NCI-H1417 treated with DMSO at 0.1 percent for 48 hours (cell line): ENCODE data around the gene TNFRSF12A.
A peak's percentile ranks its signal among the peaks of the same experiment; 100 is the strongest.

Experiments used
- DNase-seq: peaks from one replicate; lab custom pipeline; 2025; lab: John Stamatoyannopoulos, UW

TNFRSF12A gene

GRCh38 chr16:3020247-3020603 lies at the start of gene TNFRSF12A:
TNFRSF12A (plus strand) TSS chr16:3020368; CDS start chr16:3020398, 30 bp downstream.
- DNase-seq = no peak

DNA sequence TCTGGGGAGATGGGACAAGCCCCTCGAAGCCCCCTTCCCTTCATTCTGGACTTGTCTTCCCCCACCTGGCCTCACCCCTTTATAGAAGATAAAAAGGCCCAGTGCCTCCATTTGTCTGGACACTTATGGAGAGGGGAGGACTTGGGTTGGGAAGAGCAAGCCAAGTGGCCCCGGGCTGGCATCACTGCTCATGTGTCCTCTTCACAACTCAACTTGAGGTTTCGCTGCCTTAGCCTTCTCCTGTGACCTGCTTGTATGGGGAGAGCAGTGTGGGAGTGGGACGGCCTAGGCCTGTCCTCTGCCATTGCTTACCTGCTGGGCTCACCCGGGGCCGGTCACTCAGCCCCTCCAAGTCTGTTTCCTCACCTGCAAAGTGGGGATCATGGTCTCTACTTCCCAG lies 49.6 kb upstream of the TNFRSF12A start:
- DNase-seq = no peak

GRCh38 chr16:2971134-2971984 lies 48.8 kb upstream of the TNFRSF12A start:
- DNase-seq = no peak

DNA sequence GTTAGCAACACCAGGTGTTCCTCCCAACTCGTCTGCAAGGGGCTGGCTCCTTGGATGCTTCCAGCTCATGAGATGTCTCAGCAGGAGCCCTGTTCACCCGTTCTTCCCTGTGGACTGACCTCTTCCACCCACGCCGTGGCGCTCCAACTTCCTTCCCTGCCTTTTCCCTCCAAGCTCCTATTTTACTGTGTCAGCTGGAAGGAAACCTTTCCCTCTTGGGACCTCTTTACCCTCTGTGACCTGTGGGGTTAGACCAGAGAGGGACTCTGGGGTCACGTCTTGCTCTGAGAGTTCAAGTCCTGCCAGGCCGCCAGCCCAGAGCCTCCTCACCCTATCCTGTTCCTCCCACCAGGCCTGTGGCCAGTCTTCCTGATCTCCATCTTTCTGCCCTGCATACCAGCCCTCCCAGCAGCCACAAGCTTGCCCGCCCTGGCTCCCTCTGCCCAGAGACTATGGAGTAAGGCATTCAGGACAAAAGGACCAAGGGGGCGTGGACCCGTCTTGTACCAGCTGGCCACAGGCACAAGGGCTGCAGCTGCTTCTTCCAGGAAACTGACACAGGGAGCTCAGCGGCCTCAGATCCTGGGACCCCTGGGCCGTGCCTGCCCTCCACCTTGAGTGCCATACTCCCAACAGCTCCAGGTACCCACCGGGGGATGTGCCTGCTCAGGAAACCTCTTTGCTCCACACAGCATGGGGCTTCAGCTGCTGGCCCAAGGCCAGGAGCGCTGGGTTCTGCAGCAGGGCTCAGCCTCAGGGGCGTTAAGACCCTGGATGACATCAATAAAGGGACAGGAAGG lies 48.0 kb upstream of the TNFRSF12A start:
- no peak for DNase-seq

DNA sequence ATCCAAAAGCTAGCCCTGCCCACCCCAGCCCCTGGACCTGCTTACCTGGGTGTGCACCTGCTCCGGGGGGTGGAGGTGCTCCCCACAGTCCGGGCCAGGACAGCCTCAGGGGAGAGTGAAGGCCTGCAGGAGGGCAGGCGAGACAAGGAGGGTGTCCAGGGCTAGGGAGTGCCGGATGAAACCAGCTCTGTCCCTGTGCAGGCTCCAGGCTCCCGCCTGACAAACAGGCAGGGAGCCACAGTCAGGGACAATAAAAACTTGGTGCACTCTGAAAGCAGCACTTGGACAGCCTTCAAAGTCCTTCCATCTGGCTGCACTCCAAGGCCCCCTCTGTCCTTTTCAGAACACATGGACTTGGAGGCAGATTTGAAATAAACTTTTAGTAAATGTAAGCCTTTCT lies 47.1 kb upstream of the TNFRSF12A start:
- DNase-seq = no peak

- DNase-seq = no peak
Observed at GRCh38 chr16:2973605-2974318, 46.4 kb upstream of the TNFRSF12A start.

GRCh38 chr16:2974319-2975056 lies 45.7 kb upstream of the TNFRSF12A start:
- no peak for DNase-seq

- no peak for DNase-seq
Observed at GRCh38 chr16:2975161-2975795, 44.9 kb upstream of the TNFRSF12A start.

- no peak for DNase-seq
Observed at GRCh38 chr16:2976201-2976600, 44.0 kb upstream of the TNFRSF12A start.

DNA sequence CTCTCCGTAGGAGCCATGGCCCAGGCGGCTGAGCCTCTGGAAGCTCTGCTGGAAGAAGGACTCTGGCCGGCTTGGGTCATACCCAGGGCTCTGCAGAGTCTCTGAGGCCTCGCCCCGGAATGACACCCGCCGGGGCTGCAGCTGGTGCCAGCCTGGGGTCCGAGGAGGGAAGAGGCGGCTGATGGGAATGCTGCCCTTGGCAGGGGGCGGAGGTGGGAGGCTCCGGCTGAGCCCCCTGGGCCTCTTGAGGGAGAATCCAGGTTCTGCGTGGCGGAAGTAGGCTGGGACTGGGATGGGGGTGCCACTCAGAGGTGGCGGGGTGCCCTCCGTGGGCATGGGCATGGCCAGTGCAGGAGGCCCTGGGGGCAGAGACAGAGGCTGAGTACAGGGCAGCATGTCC lies 43.5 kb upstream of the TNFRSF12A start:
- no peak for DNase-seq

DNA sequence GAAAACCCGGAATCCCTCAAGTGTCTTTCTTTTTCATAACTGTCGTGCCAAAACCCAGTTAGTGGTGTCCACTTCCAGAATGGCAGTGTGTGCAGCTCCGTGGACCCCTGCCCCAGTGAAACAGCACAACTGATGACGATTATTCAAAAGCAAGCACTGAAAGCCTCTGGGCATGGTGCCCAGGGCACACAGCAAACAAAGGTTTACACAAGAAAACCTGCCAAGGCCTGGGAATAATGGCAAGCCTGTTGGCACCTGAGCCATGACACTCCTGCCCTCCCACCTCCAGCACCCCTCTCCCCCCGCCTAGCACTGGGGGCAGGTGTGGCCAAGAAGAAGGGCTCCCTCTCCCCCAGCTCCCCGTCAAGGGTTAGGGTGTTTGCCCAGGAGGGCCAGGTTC lies 42.7 kb upstream of the TNFRSF12A start:
- DNase-seq = no peak

DNA sequence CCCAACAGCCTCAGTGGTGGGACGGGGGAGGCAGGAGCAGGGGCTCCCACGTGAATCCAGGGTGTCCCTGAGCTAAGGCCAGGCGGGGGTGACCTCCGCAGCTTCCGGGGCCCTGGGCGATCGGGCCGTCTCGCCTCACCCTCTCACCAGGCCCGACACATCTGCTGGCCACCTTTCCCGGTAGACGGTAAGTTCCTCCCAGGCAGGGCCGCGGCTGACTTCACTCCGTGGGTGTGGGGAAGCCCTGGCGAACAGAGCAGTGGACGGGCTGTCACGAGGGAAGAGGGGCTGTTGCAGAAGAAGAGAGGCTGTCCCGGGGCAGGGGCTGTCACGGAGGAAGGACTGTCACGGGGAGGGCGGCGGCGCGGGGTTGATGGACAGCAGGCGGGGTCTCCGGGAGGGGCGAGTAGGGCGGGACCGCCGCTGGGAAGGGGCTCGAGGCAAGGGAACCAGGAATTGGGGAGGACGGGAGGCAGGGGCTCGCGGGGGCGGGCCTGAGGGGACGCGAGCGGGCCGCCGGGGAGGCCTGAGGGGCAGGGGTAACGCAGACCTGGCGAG lies 40.4 kb upstream of the TNFRSF12A start:
- DNase-seq = no peak

DNA sequence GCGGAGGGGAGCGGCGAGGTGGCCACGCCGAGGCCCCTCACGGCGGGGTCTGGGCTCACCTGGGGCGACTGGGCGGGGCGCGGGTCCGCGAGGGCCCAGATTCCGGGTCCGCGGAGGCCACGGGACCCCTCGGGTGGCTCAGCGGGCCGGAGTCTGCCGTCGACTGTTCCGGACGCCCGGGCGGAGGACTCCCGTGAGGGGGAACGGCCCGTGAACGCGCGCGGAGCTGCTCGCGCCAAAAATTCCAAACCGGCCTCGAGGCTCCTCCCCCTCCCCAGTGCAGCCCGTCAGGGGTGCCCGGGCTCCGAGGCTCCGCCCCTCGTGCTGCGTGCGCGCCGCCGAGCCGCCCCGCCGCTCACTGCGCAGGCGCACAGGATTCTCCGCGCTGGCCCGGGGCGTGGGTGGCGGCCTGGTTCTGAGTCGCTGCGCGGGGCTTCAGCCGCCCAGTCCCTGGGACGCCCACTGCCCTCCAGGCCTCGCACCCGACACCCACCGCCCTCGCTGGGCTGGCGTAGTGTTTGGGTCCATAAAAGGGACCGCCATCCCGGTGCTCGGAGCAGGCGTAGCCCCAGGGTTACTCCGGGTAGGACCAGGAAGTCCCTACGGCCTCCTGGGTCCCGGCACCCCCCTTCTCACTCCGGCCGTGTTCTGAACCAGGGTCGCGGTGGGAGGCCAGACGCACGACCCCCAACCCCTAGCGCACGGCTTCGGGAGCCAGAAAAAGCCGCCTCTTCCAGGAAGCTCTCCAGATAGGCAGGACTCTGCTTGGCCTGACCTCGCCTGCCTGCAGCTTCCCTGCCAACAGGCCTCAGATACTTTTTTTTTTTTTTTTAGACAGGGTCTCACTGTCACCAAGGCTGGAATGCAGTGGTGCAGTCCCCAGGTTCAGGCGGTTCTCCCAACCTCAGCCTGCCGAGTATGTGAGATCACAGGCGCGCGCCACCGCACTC lies 39.7 kb upstream of the TNFRSF12A start, which contains the start of gene PKMYT1:
PKMYT1 (minus strand) TSS at position 220 of the 950 bp plus-strand sequence. CDS start 789 bp downstream, outside the sequence.
- DNase-seq = peak; percentile 45

DNA sequence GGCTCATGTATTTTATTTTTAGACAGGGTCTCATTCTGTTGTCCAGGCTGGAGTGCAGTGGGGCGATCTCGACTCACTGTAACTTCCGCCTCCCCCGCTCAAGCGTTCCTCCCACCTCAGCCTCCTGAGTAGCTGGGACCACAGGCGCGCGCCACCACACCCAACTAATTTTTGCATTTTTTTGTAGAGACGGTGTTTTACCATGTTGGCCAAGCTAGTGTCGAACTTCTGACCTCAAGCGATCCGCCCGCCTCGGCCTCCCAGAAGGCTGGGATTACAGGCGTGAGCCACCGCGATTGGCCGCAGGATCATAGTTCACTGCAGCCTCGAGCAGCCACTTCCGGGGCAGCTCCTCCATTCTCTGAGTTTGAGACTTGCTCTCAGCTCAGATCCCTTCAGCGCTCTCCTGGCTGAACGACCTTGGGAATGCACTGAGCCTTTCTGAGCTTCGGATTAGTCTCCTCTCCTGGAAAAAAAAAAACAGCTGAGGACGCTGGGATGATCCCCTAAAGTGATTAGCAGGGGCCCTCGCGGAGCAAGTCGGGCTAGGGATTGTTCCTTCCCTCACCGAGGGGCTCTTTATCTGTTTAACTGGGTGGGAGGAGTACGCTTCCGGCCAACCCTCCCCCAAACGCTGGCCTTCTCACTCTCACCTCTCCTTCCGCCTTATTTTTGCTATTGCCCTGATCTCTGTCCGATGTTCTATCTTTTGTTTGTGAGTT lies 38.8 kb upstream of the TNFRSF12A start:
- no peak for DNase-seq

- no peak for DNase-seq
Observed at GRCh38 chr16:2981899-2982250, 38.3 kb upstream of the TNFRSF12A start.

GRCh38 chr16:2982402-2982801 lies 37.8 kb upstream of the TNFRSF12A start:
- no peak for DNase-seq

DNA sequence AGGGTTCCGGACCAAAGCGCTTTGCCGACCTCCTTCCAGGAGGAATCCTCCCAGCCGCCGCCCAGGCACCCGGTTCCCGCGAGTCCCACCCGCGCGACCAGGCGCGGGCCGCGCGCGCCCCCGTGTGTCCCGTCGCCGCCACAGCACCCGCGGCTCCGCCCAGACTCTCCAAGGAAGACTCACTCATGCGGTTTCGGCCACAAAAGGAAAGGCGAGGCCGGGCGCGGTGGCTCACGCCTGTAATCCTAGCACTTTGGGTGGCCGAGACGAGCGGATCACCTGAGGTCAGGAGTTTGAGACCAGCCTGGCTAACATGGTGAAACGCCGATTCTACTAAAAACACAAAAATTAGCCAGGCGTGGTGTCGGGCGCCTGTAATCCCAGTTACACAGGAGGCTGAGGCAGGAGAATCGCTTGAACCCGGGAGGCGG lies 36.4 kb upstream of the TNFRSF12A start:
- no peak for DNase-seq

DNA sequence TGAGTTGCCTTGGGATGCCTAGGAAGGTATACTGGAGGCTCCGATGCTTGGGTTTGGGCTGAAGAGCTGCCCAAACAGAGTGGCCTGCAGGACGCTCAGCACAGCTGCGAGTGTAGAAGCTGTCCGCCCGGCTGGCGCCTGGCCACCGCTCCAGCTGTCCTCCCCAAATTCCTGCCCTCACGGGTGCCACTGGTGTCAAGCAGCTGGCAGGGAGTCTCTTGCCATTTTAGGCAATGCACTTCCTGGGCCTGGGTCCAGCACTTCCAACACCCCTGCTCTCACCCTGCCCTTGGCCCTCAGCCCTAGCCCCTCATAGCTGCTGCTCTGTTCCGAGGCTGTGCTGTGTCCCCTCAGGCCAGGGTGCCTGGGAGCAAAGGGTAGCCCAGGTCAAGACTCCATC lies 34.7 kb upstream of the TNFRSF12A start:
- no peak for DNase-seq

- no peak for DNase-seq
Observed at GRCh38 chr16:2985893-2986355, 34.2 kb upstream of the TNFRSF12A start.
